Heart left ventricle (tissue), 13 donors: ENCODE data around the gene CFAP46.

Experiments used
- POLR2A ChIP-seq, 2 donors: fragments of 450-650 bp; IDR thresholded peaks; one replicate each; pipeline ENCODE4 v1.6.1; 2017; ENCODE audit warnings: antibody characterized with exemption in 2 of 2, mild to moderate bottlenecking in 2 of 2, moderate library complexity in 2 of 2
- TF ChIP-seq, protein P1 (sequence below), 12 donors: fragments of 200-600 bp; sonication (generic) in 4 of 12; IDR thresholded peaks; one replicate each; pipeline versions ENCODE4 v1.5.0 to v1.8.0; 2018 to 2022; ENCODE audit warnings: antibody characterized with exemption in 12 of 12, mild to moderate bottlenecking in 5 of 12
- donor health status: ischemic (EF 13 %, LVEDD 7.1; RV severe dilation, severe dysfunction).
- donor health status: DM: no; HTN: yes; CAD: no.
- donor health status: DM: no; HTN: no; CAD: no.
- donor health status: ischemic (EF 25% LVEDD 6.9; RV normal size, moderate dysfunction).
- donor health status: ischemic (EF 25% LVEDD 5.7; RV mildly dilated, moderate dysfunction).
- donor health status: ischemic (EF 35%, LVEDD 5.7; RV mildly dilated, moderate dysfunction).
- donor health status: nonischemic (EF 11% LVEDD 7.7; RV severe dilation, severe dysfunction).
- donor health status: DM: yes; HTN: yes; CAD: no.
- donor health status: PGD.
- donor health status: ischemic (EF 29% LVEDD 5.4; RV normal size, mild dysfunction).
- donor health status: nonischemic (EF 23%, LVEDD 6.1; RV moderate dilation, normal function).

GRCh38 chr10:132973903-132974241 lies 31.5 kb upstream of the CFAP46 start:
- TF ChIP-seq, protein P1, sequence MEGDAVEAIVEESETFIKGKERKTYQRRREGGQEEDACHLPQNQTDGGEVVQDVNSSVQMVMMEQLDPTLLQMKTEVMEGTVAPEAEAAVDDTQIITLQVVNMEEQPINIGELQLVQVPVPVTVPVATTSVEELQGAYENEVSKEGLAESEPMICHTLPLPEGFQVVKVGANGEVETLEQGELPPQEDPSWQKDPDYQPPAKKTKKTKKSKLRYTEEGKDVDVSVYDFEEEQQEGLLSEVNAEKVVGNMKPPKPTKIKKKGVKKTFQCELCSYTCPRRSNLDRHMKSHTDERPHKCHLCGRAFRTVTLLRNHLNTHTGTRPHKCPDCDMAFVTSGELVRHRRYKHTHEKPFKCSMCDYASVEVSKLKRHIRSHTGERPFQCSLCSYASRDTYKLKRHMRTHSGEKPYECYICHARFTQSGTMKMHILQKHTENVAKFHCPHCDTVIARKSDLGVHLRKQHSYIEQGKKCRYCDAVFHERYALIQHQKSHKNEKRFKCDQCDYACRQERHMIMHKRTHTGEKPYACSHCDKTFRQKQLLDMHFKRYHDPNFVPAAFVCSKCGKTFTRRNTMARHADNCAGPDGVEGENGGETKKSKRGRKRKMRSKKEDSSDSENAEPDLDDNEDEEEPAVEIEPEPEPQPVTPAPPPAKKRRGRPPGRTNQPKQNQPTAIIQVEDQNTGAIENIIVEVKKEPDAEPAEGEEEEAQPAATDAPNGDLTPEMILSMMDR (IDR thresholded peaks at IDR 0.05), result no peak
- no peak for TF ChIP-seq POLR2A (IDR thresholded peaks at IDR 0.05)
